Bronchial epithelial cell (primary cell): ENCODE data around the gene GPR142. TPM values are rescaled to one million over a fixed set of nuclear protein-coding genes. Genes with fewer than 3 reads are reported as not detected.

Source experiments
- DNase-seq: peaks from one replicate; pipeline ENCODE4 v3.0.0-alpha.2; 2010; ENCODE audit warnings: low read depth
- FAIRE-seq: peaks from 2 replicates; lab custom pipeline; 2011; peaks lifted over from hg19 to GRCh38; lab: Jason Lieb, UNC
- H3K27me3 ChIP-seq: 2 replicates; pipeline ENCODE4 v1.5.1; 2011; ENCODE audit warnings: low read length; ENCODE audit not compliant: control insufficient read depth, insufficient read depth
- H3K36me3 ChIP-seq: 2 replicates; pipeline ENCODE4 v1.5.1; 2011; ENCODE audit warnings: low read length; ENCODE audit not compliant: control insufficient read depth, insufficient read depth
- H3K4me3 ChIP-seq: 2 replicates; pipeline ENCODE4 v1.5.1; 2011; ENCODE audit warnings: mild to moderate bottlenecking, low read depth, low read length, control low read depth
- CTCF ChIP-seq: IDR thresholded peaks from 2 replicates; pipeline ENCODE4 v1.5.1; 2011; ENCODE audit warnings: mild to moderate bottlenecking, moderate library complexity, low read length, control low read depth, inconsistent platforms; ENCODE audit not compliant: insufficient read depth, severe bottlenecking
- total RNA-seq: library from RNA; depleted of rRNA; stranded (reverse); fragments of >200 nt; gene quantifications from 2 replicates; pipeline ENCODE4 v1.2.1, GENCODE V29; 2014

Gene GPR142
- total RNA-seq, 1 donor from 2014 or later = not detected

- FAIRE-seq = no peak
- no peak overlapping the region for H3K4me3 ChIP-seq
- H3K27me3 ChIP-seq = peaks cover 35% of the 10 kb centered on the region
- DNase-seq = peak; percentile 23
- TF ChIP-seq CTCF = peak; percentile 86
- no peaks in the 10 kb centered on the region for H3K36me3 ChIP-seq
Measured at GRCh38 chr17:74354123-74354522, 13.2 kb upstream of the GPR142 start.

GRCh38 chr17:74354561-74354960, 12.7 kb upstream of the GPR142 start:
- TF ChIP-seq CTCF = no peak
- H3K4me3 ChIP-seq = no peak overlapping the region
- FAIRE-seq (no peak), DNase-seq (no peak)
- no peaks in the 10 kb centered on the region for H3K36me3 ChIP-seq
- H3K27me3 ChIP-seq = peaks cover 35% of the 10 kb centered on the region

- DNase-seq (no peak), FAIRE-seq (no peak)
- H3K27me3 ChIP-seq = peaks cover 38% of the 10 kb centered on the region
- H3K4me3 ChIP-seq = no peak overlapping the region
- no peaks in the 10 kb centered on the region for H3K36me3 ChIP-seq
- no peak for TF ChIP-seq CTCF
Measured at GRCh38 chr17:74355065-74355464, 12.2 kb upstream of the GPR142 start.

- peaks cover 40% of the 10 kb centered on the region for H3K27me3 ChIP-seq
- no peak overlapping the region for H3K4me3 ChIP-seq
- FAIRE-seq (no peak), DNase-seq (no peak)
- no peaks in the 10 kb centered on the region for H3K36me3 ChIP-seq
- TF ChIP-seq CTCF = no peak
Measured at GRCh38 chr17:74356646-74357465, 10.4 kb upstream of the GPR142 start.

- TF ChIP-seq CTCF = no peak
- no peak overlapping the region for H3K4me3 ChIP-seq
- H3K27me3 ChIP-seq = peaks cover 37% of the 10 kb centered on the region
- no peaks in the 10 kb centered on the region for H3K36me3 ChIP-seq
- FAIRE-seq = no peak
- DNase-seq = no peak
Measured at GRCh38 chr17:74357466-74357809, 9.9 kb upstream of the GPR142 start.

- no peak for TF ChIP-seq CTCF
- FAIRE-seq (no peak), DNase-seq (no peak)
Measured at GRCh38 chr17:74358697-74359096, 8.6 kb upstream of the GPR142 start.

More at GRCh38 chr17:74358697-74359096, 8.6 kb upstream of the GPR142 start:
- no peaks in the 10 kb centered on the region for H3K36me3 ChIP-seq
- no peak overlapping the region for H3K4me3 ChIP-seq
- peaks cover 28% of the 10 kb centered on the region for H3K27me3 ChIP-seq
